GM23248 (cell line): ENCODE data around the gene ZBED1. TPM values are rescaled to one million over a fixed set of nuclear protein-coding genes. Genes with fewer than 3 reads are reported as not detected.

Experiments used
- DNase-seq: peaks from one replicate; pipeline ENCODE4 v3.0.0-alpha.2; 2015
- H2AFZ ChIP-seq: fragments of 200-600 bp; sonication (generic); 2 replicates; pipeline ENCODE4 v1.6.1; 2016; ENCODE audit warnings: antibody characterized with exemption
- H3F3A ChIP-seq: fragments of 200-600 bp; sonication (generic); 2 replicates; pipeline ENCODE4 v1.6.1; 2016; ENCODE audit warnings: mild to moderate bottlenecking, antibody characterized with exemption, mixed run types; ENCODE audit not compliant: insufficient read depth
- H3K27ac ChIP-seq: fragments of 200-600 bp; sonication (generic); 2 replicates; pipeline ENCODE4 v1.5.1; 2016; ENCODE audit warnings: mild to moderate bottlenecking
- H3K27me3 ChIP-seq: fragments of 200-600 bp; sonication (generic); replicated peaks from 2 replicates; pipeline ENCODE4 v1.6.1; 2016; ENCODE audit warnings: mild to moderate bottlenecking; ENCODE audit not compliant: insufficient read depth
- H3K36me3 ChIP-seq: fragments of 200-600 bp; sonication (generic); 2 replicates; pipeline ENCODE4 v1.6.1; 2016; ENCODE audit warnings: low read depth, mild to moderate bottlenecking
- H3K4me1 ChIP-seq: fragments of 200-600 bp; sonication (generic); 2 replicates; pipeline ENCODE4 v1.6.1; 2016; ENCODE audit warnings: mild to moderate bottlenecking; ENCODE audit not compliant: insufficient read depth
- H3K4me2 ChIP-seq: fragments of 200-600 bp; sonication (generic); one replicate; pipeline ENCODE4 v1.6.1; 2016; ENCODE audit warnings: mild to moderate bottlenecking; ENCODE audit not compliant: unreplicated experiment
- H3K4me3 ChIP-seq: fragments of 200-600 bp; sonication (generic); 2 replicates; pipeline ENCODE4 v1.5.1; 2016; ENCODE audit warnings: mild to moderate bottlenecking
- H3K79me2 ChIP-seq: fragments of 200-600 bp; sonication (generic); 2 replicates; pipeline ENCODE4 v1.6.1; 2016; ENCODE audit warnings: mild to moderate bottlenecking; ENCODE audit not compliant: insufficient read depth
- H3K9ac ChIP-seq: fragments of 200-600 bp; sonication (generic); 2 replicates; pipeline ENCODE4 v1.6.1; 2016; ENCODE audit warnings: mild to moderate bottlenecking
- H3K9me2 ChIP-seq: fragments of 200-600 bp; sonication (generic); 2 replicates; pipeline ENCODE4 v1.6.1; 2016; ENCODE audit warnings: mixed run types, mild to moderate bottlenecking, moderate library complexity; ENCODE audit not compliant: insufficient read depth
- H3K9me3 ChIP-seq: fragments of 200-600 bp; sonication (generic); one replicate; pipeline ENCODE4 v1.6.1; 2017; ENCODE audit warnings: low read depth
- H4K20me1 ChIP-seq: fragments of 200-600 bp; sonication (generic); 2 replicates; pipeline ENCODE4 v1.6.0; 2016; ENCODE audit not compliant: insufficient read depth
- EZH2 ChIP-seq: fragments of 200-600 bp; sonication (generic); IDR thresholded peaks from 2 replicates; pipeline ENCODE4 v1.6.1; 2018; ENCODE audit warnings: antibody characterized with exemption, mild to moderate bottlenecking; ENCODE audit not compliant: insufficient read depth, poor library complexity, severe bottlenecking
- EZH2phosphoT487 ChIP-seq: fragments of 200-600 bp; sonication (generic); IDR thresholded peaks from 2 replicates; pipeline ENCODE4 v1.6.1; 2018; ENCODE audit warnings: antibody characterized with exemption, moderate library complexity, mild to moderate bottlenecking, low read depth; ENCODE audit not compliant: insufficient read depth
- WGBS, 2 experiments: methylation state at CpG; one replicate each; pipeline ENCODE4 v1.1.6; 2015 to 2017; ENCODE audit warnings: low lambda C conversion rate in 2 of 2, low coverage in 1 of 2; ENCODE audit errors: missing lambda C conversion rate in 2 of 2; 5-methylcytosine and 5-hydroxymethylcytosine counted together
- in situ Hi-C: fragments of 300-500 bp; cut with MboI; formaldehyde crosslinking; loops from 2 replicates; pipeline ENCODE4 v1.15.0; 2020
- polyA plus RNA-seq: library from polyadenylated mRNA; unstranded; fragments of >200 nt; fragmentation: Nextera tagmentation; extraction: Ambion mirVana; gene quantifications from 2 replicates; pipeline ENCODE4 v1.2.1, GENCODE V29; 2016
- total RNA-seq: library from RNA; depleted of rRNA; stranded (reverse); fragments of >200 nt; shearing (Covaris generic); gene quantifications from 2 replicates; pipeline ENCODE4 v1.2.3, GENCODE V29; 2014; rRNA removed

ZBED1 gene
- total and polyA plus RNA-seq, 2 experiments from 2014 or later: 20.7 to 31.1 TPM

DNA sequence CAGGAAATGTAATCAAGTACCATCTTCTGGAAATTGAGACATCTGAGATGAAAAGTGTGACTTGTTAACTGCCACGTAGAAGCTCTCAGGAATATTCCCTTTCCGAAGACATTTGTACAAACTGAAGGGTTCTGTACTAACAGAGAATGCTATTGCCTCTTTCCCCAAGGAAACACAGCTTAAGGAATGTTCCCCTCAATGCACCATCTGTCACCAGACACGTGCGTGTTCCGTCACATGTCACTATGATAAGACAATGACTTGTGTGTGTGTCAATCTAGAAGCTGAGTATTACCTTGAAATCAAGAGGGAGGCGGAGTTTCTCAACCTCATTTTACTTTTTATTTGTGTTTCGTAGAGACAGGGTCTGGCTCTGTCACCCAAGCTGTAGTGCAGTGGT, 58.1 kb downstream of the ZBED1 start:
- H4K20me1 ChIP-seq: no peaks in the 10 kb centered on the region
- WGBS, 2 experiments: 84 to 86% methylated on average over 7 of the region's 7 CpGs
- H3K27me3 ChIP-seq: no peaks in the 10 kb centered on the region
- no peaks in the 10 kb centered on the region for H3K4me1 ChIP-seq
- H3K4me2 ChIP-seq: no peak overlapping the region
- in situ Hi-C loops: no loop called here
- H2AFZ ChIP-seq: no peak overlapping the region
- H3K4me3 ChIP-seq: no peak overlapping the region
- no peaks in the 10 kb centered on the region for H3K9me3 ChIP-seq
- H3K9me2 ChIP-seq: no peaks in the 10 kb centered on the region
- H3F3A ChIP-seq: no peaks in the 10 kb centered on the region
- H3K9ac ChIP-seq: no peak overlapping the region
- no peak for DNase-seq
- TF ChIP-seq EZH2phosphoT487: no peak
- no peaks in the 10 kb centered on the region for H3K36me3 ChIP-seq
- no peak overlapping the region for H3K27ac ChIP-seq
- H3K79me2 ChIP-seq: peaks cover 26% of the 10 kb centered on the region

DNA sequence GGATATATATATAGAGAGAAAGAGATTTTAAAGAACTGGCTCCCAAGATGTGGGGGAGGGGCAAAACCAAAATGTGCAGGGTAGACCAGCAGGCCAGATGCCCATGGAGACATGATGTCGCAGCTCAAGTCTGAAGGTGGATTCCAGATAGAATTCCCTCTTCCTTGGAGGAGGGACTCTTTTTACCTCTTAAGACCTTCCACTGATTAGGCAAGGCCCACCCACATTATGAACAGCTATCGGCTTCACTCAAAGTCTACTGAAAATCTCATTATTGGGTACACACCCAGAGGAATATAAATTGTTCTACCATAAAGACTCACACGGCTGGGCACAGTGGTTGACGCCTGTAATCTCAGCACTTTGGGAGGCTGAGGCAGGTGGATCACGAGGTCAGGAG, 59.3 kb downstream of the ZBED1 start:
- Histone ChIP-seq H4K20me1 (no peaks in the 10 kb centered on the region), H2AFZ (no peak overlapping the region), H3K9me3 (no peaks in the 10 kb centered on the region), H3K4me1 (no peaks in the 10 kb centered on the region), H3K36me3 (no peaks in the 10 kb centered on the region), H3F3A (no peaks in the 10 kb centered on the region), H3K4me3 (no peak overlapping the region), H3K9ac (no peak overlapping the region), H3K9me2 (no peaks in the 10 kb centered on the region), H3K4me2 (no peak overlapping the region), H3K27me3 (no peaks in the 10 kb centered on the region), H3K79me2 (0 out of 2 replicates have a peak, but pooled peaks cover 17% of the 10 kb centered on the region), H3K27ac (no peak overlapping the region)
- in situ Hi-C loops: no loop called here
- DNase-seq: no peak
- no peak for TF ChIP-seq EZH2phosphoT487
- no peak for TF ChIP-seq EZH2
- 91 to 94% methylated on average over 5 of the region's 5 CpGs for WGBS, 2 experiments

DNA sequence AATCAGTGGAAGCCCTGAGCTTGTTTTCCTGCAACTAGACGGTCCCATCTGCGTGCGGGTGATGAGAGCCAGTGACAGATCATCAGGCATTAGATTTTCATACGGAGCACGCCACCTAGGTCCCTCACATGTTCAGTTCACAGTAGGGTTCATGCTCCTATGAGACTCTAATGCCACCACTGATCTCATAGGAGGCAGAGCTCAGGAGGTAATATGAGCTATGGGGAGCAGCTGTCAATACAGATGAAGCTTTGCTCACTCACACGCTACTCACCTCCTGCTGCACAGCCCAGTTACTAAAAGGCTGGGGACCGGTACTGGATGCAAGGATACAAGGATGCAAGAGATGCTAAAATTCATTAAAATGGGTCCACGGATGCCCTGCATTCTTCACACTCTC, 61.2 kb downstream of the ZBED1 start:
- H3F3A ChIP-seq: no peaks in the 10 kb centered on the region
- H3K27me3 ChIP-seq: no peaks in the 10 kb centered on the region
- H3K9me2 ChIP-seq: no peaks in the 10 kb centered on the region
- no peaks in the 10 kb centered on the region for H3K36me3 ChIP-seq
- H3K9me3 ChIP-seq: no peaks in the 10 kb centered on the region
- H3K4me3 ChIP-seq: no peak overlapping the region
- H3K4me1 ChIP-seq: no peaks in the 10 kb centered on the region
- TF ChIP-seq EZH2phosphoT487: no peak
- TF ChIP-seq EZH2: no peak
- WGBS, 2 experiments: 92 to 96% methylated on average over 8 of the region's 8 CpGs
- H3K4me2 ChIP-seq: no peak overlapping the region
- no peak overlapping the region for H3K9ac ChIP-seq
- 0 out of 2 replicates have a peak, but pooled peaks cover 17% of the 10 kb centered on the region for H3K79me2 ChIP-seq
- H2AFZ ChIP-seq: no peak overlapping the region
- H3K27ac ChIP-seq: no peak overlapping the region
- no peaks in the 10 kb centered on the region for H4K20me1 ChIP-seq
- in situ Hi-C loops: no loop called here
- DNase-seq: no peak

Other genes starting within 250 kb of the ZBED1 start
- gene DHRSX, start within 50 bp of the ZBED1 start, total RNA-seq: 15.2 and 19.6 TPM in 2 replicates
- 30.2 and 31.1 TPM in 2 replicates for gene DHRSX, start within 50 bp of the ZBED1 start, polyA plus RNA-seq
- 395 and 505 TPM in 2 replicates for gene CD99, start 190.3 kb upstream of the ZBED1 start, total RNA-seq
- 975 and 1,003 TPM in 2 replicates for gene CD99, start 190.3 kb upstream of the ZBED1 start, polyA plus RNA-seq